ENCODE measurements around the gene LGR4.

The LGR4 gene

GRCh38 chr11:27482793-27483192 lies 10.2 kb upstream of the LGR4 start:
- DNase-seq (ENCODE audit: low spot score), result no peak

GRCh38 chr11:27481992-27482391 lies 9.4 kb upstream of the LGR4 start:
- no peak for DNase-seq (ENCODE audit: low spot score)

GRCh38 chr11:27477831-27478230 lies 5.2 kb upstream of the LGR4 start:
- no peak for DNase-seq (ENCODE audit: low spot score)

GRCh38 chr11:27477243-27477642 lies 4.7 kb upstream of the LGR4 start:
- DNase-seq (ENCODE audit: low spot score), result no peak

GRCh38 chr11:27475622-27476021 lies 3.0 kb upstream of the LGR4 start:
- DNase-seq (ENCODE audit: low spot score), result no peak

GRCh38 chr11:27473017-27473406 lies 422 bp upstream of the LGR4 start:
- peak; percentile 29 for DNase-seq (ENCODE audit: low spot score)

- DNase-seq (ENCODE audit: low spot score), result peak; percentile 26
These were observed 797 bp downstream of the LGR4 start for GRCh38 chr11:27471589-27472397.

GRCh38 chr11:27470826-27471588 lies 1.6 kb downstream of the LGR4 start:
- no peak for DNase-seq (ENCODE audit: low spot score)

- no peak for DNase-seq (ENCODE audit: low spot score)
These were observed 2.4 kb downstream of the LGR4 start for GRCh38 chr11:27470166-27470565.

- DNase-seq (ENCODE audit: low spot score), result no peak
These were observed 3.4 kb downstream of the LGR4 start for GRCh38 chr11:27468995-27469695.

GRCh38 chr11:27468209-27468994 lies 4.2 kb downstream of the LGR4 start:
- no peak for DNase-seq (ENCODE audit: low spot score)

- no peak for DNase-seq (ENCODE audit: low spot score)
These were observed 5.2 kb downstream of the LGR4 start for GRCh38 chr11:27467181-27467913.

GRCh38 chr11:27466363-27466762 lies 6.2 kb downstream of the LGR4 start:
- DNase-seq (ENCODE audit: low spot score), result no peak

- no peak for DNase-seq (ENCODE audit: low spot score)
These were observed 7.0 kb downstream of the LGR4 start for GRCh38 chr11:27465629-27466028.

GRCh38 chr11:27464909-27465308 lies 7.7 kb downstream of the LGR4 start:
- no peak for DNase-seq (ENCODE audit: low spot score)

- no peak for DNase-seq (ENCODE audit: low spot score)
These were observed 8.3 kb downstream of the LGR4 start for GRCh38 chr11:27464289-27464696.

- DNase-seq (ENCODE audit: low spot score), result no peak
These were observed 10.0 kb downstream of the LGR4 start for GRCh38 chr11:27462543-27462942.

GRCh38 chr11:27460158-27460978 lies 12.2 kb downstream of the LGR4 start:
- no peak for DNase-seq (ENCODE audit: low spot score)

GRCh38 chr11:27459191-27459590 lies 13.4 kb downstream of the LGR4 start:
- no peak for DNase-seq (ENCODE audit: low spot score)

GRCh38 chr11:27458182-27458581 lies 14.4 kb downstream of the LGR4 start:
- no peak for DNase-seq (ENCODE audit: low spot score)
